Activated CD8-positive, alpha-beta T cell treated with anti-CD3 and anti-CD28 coated beads, Interleukin-2, amount 10 ng/mL, durations not matched to agents 7 days and 5 days (primary cell): ENCODE results near the gene TRAF7. TPM values are rescaled to one million over a fixed set of nuclear protein-coding genes. Genes with fewer than 3 reads are reported as not detected.

Source experiments
- ATAC-seq: fragments of 150-1000 bp; cut with Tn5 transposase; one replicate; pipeline ENCODE4 v1.10.0; 2021; ENCODE audit warnings: moderate library complexity
- CTCF ChIA-PET: fragments of 350-600 bp; sonication (Branson Sonifier 250); formaldehyde crosslinking; loops from one replicate; lab custom pipeline; 2021; ENCODE audit warnings: antibody characterized with exemption; lab: Charles Lee
- POLR2A ChIA-PET: fragments of 350-600 bp; sonication (Branson Sonifier 250); formaldehyde crosslinking; loops from one replicate; lab custom pipeline; 2021; ENCODE audit warnings: antibody characterized with exemption; lab: Charles Lee
- DNase-seq: peaks from one replicate; pipeline ENCODE4 v3.0.0-alpha.2; 2020
- H3K27ac Mint-ChIP-seq: one replicate; pipeline ENCODE4 v1.8.0; 2021; ENCODE audit warnings: mild to moderate bottlenecking, mixed read lengths
- H3K27me3 Mint-ChIP-seq: one replicate; pipeline ENCODE4 v1.8.0; 2021; ENCODE audit warnings: low read depth, mixed read lengths
- H3K36me3 Mint-ChIP-seq: one replicate; pipeline ENCODE4 v1.8.0; 2021; ENCODE audit warnings: low read depth, mixed read lengths
- H3K4me1 Mint-ChIP-seq: one replicate; pipeline ENCODE4 v1.8.0; 2021; ENCODE audit warnings: low read depth, mixed read lengths
- H3K4me3 Mint-ChIP-seq: one replicate; pipeline ENCODE4 v1.8.0; 2021; ENCODE audit warnings: mild to moderate bottlenecking, mixed read lengths
- H3K9me3 Mint-ChIP-seq: one replicate; pipeline ENCODE4 v1.8.0; 2022; ENCODE audit warnings: mixed read lengths; ENCODE audit not compliant: insufficient read depth
- total RNA-seq, 2 experiments: library from RNA; stranded (reverse); gene quantifications; one replicate each; pipeline ENCODE4 v1.2.3, GENCODE V29; 2021

TRAF7 gene
- total RNA-seq, 2 experiments from 2014 or later = 56.8 to 59.5 TPM

- CTCF ChIA-PET = no interaction called here
- no peak for DNase-seq
- peaks cover 22% of the 10 kb centered on the region for H3K4me1 Mint-ChIP-seq
- POLR2A ChIA-PET = no interaction called here
- no peak overlapping the region for H3K4me3 Mint-ChIP-seq
- H3K9me3 Mint-ChIP-seq = no peaks in the 10 kb centered on the region
- no peak overlapping the region for H3K27ac Mint-ChIP-seq
- ATAC-seq = no peak
- no peaks in the 10 kb centered on the region for H3K27me3 Mint-ChIP-seq
- H3K36me3 Mint-ChIP-seq = peaks cover 9% of the 10 kb centered on the region
Measured at GRCh38 chr16:2160915-2161551, 5.5 kb downstream of the TRAF7 start.

- Mint-ChIP-seq H3K36me3 (peaks cover 12% of the 10 kb centered on the region), H3K4me1 (peaks cover 14% of the 10 kb centered on the region), H3K27me3 (no peaks in the 10 kb centered on the region), H3K9me3 (no peaks in the 10 kb centered on the region), H3K27ac (no peak overlapping the region), H3K4me3 (no peak overlapping the region)
- CTCF ChIA-PET = interaction anchor here (1.2 kb wide), 1 partner anchor 158 kb away, joined by 3 read pairs; no protein-coding TSS in a partner anchor
- POLR2A ChIA-PET = no interaction called here
- ATAC-seq = no peak
- no peak for DNase-seq
Measured at GRCh38 chr16:2161911-2162310, 6.3 kb downstream of the TRAF7 start.

GRCh38 chr16:2162676-2163118 lies 7.1 kb downstream of the TRAF7 start:
- Mint-ChIP-seq H3K36me3 (peaks cover 13% of the 10 kb centered on the region), H3K4me3 (no peak overlapping the region), H3K27ac (no peak overlapping the region), H3K4me1 (peaks cover 6% of the 10 kb centered on the region), H3K9me3 (no peaks in the 10 kb centered on the region), H3K27me3 (no peaks in the 10 kb centered on the region)
- ATAC-seq = no peak
- POLR2A ChIA-PET = no interaction called here
- CTCF ChIA-PET = interaction anchor here (1.2 kb wide), 1 partner anchor 159 kb away, joined by 3 read pairs; no protein-coding TSS in a partner anchor
- DNase-seq = no peak

- Mint-ChIP-seq H3K9me3 (no peaks in the 10 kb centered on the region), H3K27me3 (no peaks in the 10 kb centered on the region), H3K36me3 (peaks cover 13% of the 10 kb centered on the region), H3K4me1 (peaks cover 2% of the 10 kb centered on the region), H3K4me3 (no peak overlapping the region), H3K27ac (peak overlapping the region; percentile 32)
- ATAC-seq (no peak), DNase-seq (no peak)
- ChIA-PET POLR2A (no interaction called here), CTCF (no interaction called here)
Measured at GRCh38 chr16:2163211-2163881, 7.8 kb downstream of the TRAF7 start.

- Mint-ChIP-seq H3K9me3 (no peaks in the 10 kb centered on the region), H3K4me3 (no peak overlapping the region), H3K27me3 (no peaks in the 10 kb centered on the region), H3K4me1 (no peaks in the 10 kb centered on the region), H3K27ac (peak overlapping the region; percentile 64), H3K36me3 (peaks cover 13% of the 10 kb centered on the region)
- ChIA-PET CTCF (no interaction called here), POLR2A (no interaction called here)
- ATAC-seq = no peak
- DNase-seq = no peak
Measured at GRCh38 chr16:2165861-2166260, 10.3 kb downstream of the TRAF7 start.

- DNase-seq (no peak), ATAC-seq (no peak)
- Mint-ChIP-seq H3K27me3 (no peaks in the 10 kb centered on the region), H3K4me1 (no peaks in the 10 kb centered on the region), H3K4me3 (no peak overlapping the region), H3K27ac (peak overlapping the region; percentile 64), H3K9me3 (no peaks in the 10 kb centered on the region), H3K36me3 (peaks cover 13% of the 10 kb centered on the region)
- CTCF ChIA-PET = no interaction called here
- POLR2A ChIA-PET = no interaction called here
Measured at GRCh38 chr16:2166263-2167067, 10.9 kb downstream of the TRAF7 start.

- ATAC-seq (no peak), DNase-seq (no peak)
- no peaks in the 10 kb centered on the region for H3K4me1 Mint-ChIP-seq
- H3K36me3 Mint-ChIP-seq = peaks cover 13% of the 10 kb centered on the region
- ChIA-PET POLR2A (no interaction called here), CTCF (no interaction called here)
- H3K27me3 Mint-ChIP-seq = no peaks in the 10 kb centered on the region
- H3K27ac Mint-ChIP-seq = no peak overlapping the region
- no peak overlapping the region for H3K4me3 Mint-ChIP-seq
- H3K9me3 Mint-ChIP-seq = no peaks in the 10 kb centered on the region
Measured at GRCh38 chr16:2167068-2167638, 11.6 kb downstream of the TRAF7 start.

GRCh38 chr16:2170080-2170479 lies 14.5 kb downstream of the TRAF7 start:
- CTCF ChIA-PET = no interaction called here
- H3K4me1 Mint-ChIP-seq = no peaks in the 10 kb centered on the region
- H3K4me3 Mint-ChIP-seq = no peak overlapping the region
- peaks cover 17% of the 10 kb centered on the region for H3K36me3 Mint-ChIP-seq
- ATAC-seq = no peak
- POLR2A ChIA-PET = no interaction called here
- no peak overlapping the region for H3K27ac Mint-ChIP-seq
- H3K9me3 Mint-ChIP-seq = no peaks in the 10 kb centered on the region
- DNase-seq = no peak
- H3K27me3 Mint-ChIP-seq = no peaks in the 10 kb centered on the region

GRCh38 chr16:2170587-2171435 lies 15.2 kb downstream of the TRAF7 start:
- H3K4me1 Mint-ChIP-seq = no peaks in the 10 kb centered on the region

GRCh38 chr16:2171601-2172178 lies 16.1 kb downstream of the TRAF7 start:
- H3K27ac Mint-ChIP-seq = no peak overlapping the region
- ChIA-PET CTCF (no interaction called here), POLR2A (no interaction called here)
- no peaks in the 10 kb centered on the region for H3K9me3 Mint-ChIP-seq
- ATAC-seq (no peak), DNase-seq (no peak)
- peaks cover 15% of the 10 kb centered on the region for H3K36me3 Mint-ChIP-seq
- H3K27me3 Mint-ChIP-seq = no peaks in the 10 kb centered on the region
- H3K4me3 Mint-ChIP-seq = no peak overlapping the region
- no peaks in the 10 kb centered on the region for H3K4me1 Mint-ChIP-seq

More at GRCh38 chr16:2170587-2171435, 15.2 kb downstream of the TRAF7 start:
- Mint-ChIP-seq H3K36me3 (peaks cover 15% of the 10 kb centered on the region), H3K27me3 (no peaks in the 10 kb centered on the region), H3K27ac (no peak overlapping the region), H3K9me3 (no peaks in the 10 kb centered on the region), H3K4me3 (no peak overlapping the region)
- DNase-seq = no peak
- CTCF ChIA-PET = no interaction called here
- POLR2A ChIA-PET = no interaction called here
- ATAC-seq = no peak
